Dermis microvascular lymphatic vessel endothelial cell (primary cell): ENCODE measurements around the gene SRPK2. TPM values are rescaled to one million over a fixed set of nuclear protein-coding genes. Genes with fewer than 3 reads are reported as not detected.
"Not testable (repeated sequence)": the region's sequence is repeated elsewhere in the genome, so short reads cannot be mapped to it uniquely, and the experiment has no call there.

ENCODE experiments used
- DNase-seq, 2 donors: peaks; one replicate each; pipeline versions ENCODE4 v3.0.0 to v3.0.0-alpha.2; 2010; ENCODE audit warnings: low read depth in 2 of 2
- total RNA-seq: library from RNA; depleted of rRNA; stranded (reverse); fragments of >200 nt; gene quantifications from 2 replicates; pipeline ENCODE4 v1.2.1, GENCODE V29; 2014

Gene SRPK2
- total RNA-seq, 1 donor from 2014 or later = 51.9 TPM

GRCh38 chr7:105376908-105377533 lies 11.7 kb downstream of the SRPK2 start:
- no peak for DNase-seq

- DNase-seq = no peak
Measured at GRCh38 chr7:105369944-105370343, 18.8 kb downstream of the SRPK2 start.

GRCh38 chr7:105367458-105367857 lies 21.3 kb downstream of the SRPK2 start:
- no peak for DNase-seq

- peak in 1 of 2 donors; percentile 44 for DNase-seq
Measured at GRCh38 chr7:105365541-105366534, 22.9 kb downstream of the SRPK2 start.

- DNase-seq = peak in 1 of 2 donors; percentile 26
Measured at GRCh38 chr7:105364684-105365083, 24.0 kb downstream of the SRPK2 start.

GRCh38 chr7:105363657-105364056 lies 25.1 kb downstream of the SRPK2 start:
- not testable (repeated sequence) for DNase-seq

- DNase-seq = not testable (repeated sequence)
Measured at GRCh38 chr7:105362685-105363084, 26.0 kb downstream of the SRPK2 start.

GRCh38 chr7:105361995-105362394 lies 26.7 kb downstream of the SRPK2 start:
- not testable (repeated sequence) for DNase-seq

GRCh38 chr7:105360149-105360548 lies 28.6 kb downstream of the SRPK2 start:
- DNase-seq = not testable (repeated sequence)

- no peak for DNase-seq
Measured at GRCh38 chr7:105355701-105356100, 33.0 kb downstream of the SRPK2 start.

GRCh38 chr7:105354383-105354782 lies 34.3 kb downstream of the SRPK2 start:
- no peak for DNase-seq

- no peak for DNase-seq
Measured at GRCh38 chr7:105353752-105354328, 34.9 kb downstream of the SRPK2 start.

- no peak for DNase-seq
Measured at GRCh38 chr7:105352901-105353668, 35.6 kb downstream of the SRPK2 start.

- peak; percentile 10 to 68 for DNase-seq
Measured at GRCh38 chr7:105352018-105352612, 36.6 kb downstream of the SRPK2 start.

GRCh38 chr7:105350906-105351305 lies 37.8 kb downstream of the SRPK2 start:
- no peak for DNase-seq

GRCh38 chr7:105348177-105348576 lies 40.5 kb downstream of the SRPK2 start:
- not testable (repeated sequence) for DNase-seq

GRCh38 chr7:105346593-105347322 lies 42.0 kb downstream of the SRPK2 start:
- no peak for DNase-seq

GRCh38 chr7:105346138-105346537 lies 42.6 kb downstream of the SRPK2 start:
- no peak for DNase-seq

- DNase-seq = no peak
Measured at GRCh38 chr7:105345725-105346124, 43.0 kb downstream of the SRPK2 start.

- no peak for DNase-seq
Measured at GRCh38 chr7:105345003-105345402, 43.7 kb downstream of the SRPK2 start.
